Nucleus accumbens (tissue), 56 donors: ENCODE results near the gene TDRD5.
"Not testable (repeated sequence)": the region's sequence is repeated elsewhere in the genome, so short reads cannot be mapped to it uniquely, and the experiment has no call there.

Experiments used
- DNase-seq, 56 donors: peaks; one replicate each; lab custom pipeline; 2025; lab: John Stamatoyannopoulos, UW

The TDRD5 gene

DNA sequence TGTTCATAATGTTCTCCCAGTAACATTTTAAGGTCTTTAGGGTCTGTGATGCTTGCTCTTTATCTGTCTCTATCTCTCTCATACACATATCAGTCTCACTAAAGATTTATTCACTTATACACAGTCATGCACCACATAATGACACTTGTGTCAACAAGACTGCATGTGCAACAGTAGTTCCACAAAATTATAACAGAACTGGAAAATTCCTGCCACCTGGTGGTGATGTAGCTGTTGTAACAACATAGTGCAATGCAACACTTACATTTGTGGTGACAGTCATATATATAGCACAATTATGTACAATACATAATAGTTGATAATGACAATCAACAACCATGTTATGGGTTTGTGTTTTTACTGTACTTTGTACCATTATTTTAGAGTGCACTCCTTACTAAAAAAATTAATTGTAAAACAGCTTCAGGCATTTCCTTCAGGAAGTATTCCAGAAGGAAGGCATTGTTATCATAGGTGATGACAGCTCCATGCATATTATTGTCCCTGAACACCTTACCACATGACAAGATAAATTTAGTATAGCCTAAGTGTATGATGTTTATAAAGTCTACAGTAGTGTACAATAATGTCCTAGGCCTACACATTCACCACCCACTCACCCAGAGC, 8.1 kb downstream of the TDRD5 start:
- no peak for DNase-seq

DNA sequence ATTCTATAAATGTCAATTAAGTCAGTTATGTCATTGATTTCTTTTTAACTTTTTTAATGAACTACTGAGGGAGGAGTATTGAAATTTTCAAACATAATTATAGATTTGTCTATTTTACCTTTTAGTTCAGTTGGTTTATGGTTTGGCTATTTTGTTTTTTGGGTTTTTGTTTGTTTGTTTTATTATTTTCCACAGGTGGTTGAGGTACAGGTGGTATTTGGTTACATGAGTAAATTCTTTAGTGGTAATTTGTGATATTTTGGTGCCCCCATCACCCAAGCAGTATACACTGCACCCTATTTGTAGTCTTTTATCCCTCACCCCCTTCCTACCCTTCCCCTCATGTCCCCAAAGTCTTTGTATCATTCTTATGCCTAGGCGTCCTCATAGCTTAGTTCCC, 9.5 kb downstream of the TDRD5 start:
- no peak for DNase-seq

DNA sequence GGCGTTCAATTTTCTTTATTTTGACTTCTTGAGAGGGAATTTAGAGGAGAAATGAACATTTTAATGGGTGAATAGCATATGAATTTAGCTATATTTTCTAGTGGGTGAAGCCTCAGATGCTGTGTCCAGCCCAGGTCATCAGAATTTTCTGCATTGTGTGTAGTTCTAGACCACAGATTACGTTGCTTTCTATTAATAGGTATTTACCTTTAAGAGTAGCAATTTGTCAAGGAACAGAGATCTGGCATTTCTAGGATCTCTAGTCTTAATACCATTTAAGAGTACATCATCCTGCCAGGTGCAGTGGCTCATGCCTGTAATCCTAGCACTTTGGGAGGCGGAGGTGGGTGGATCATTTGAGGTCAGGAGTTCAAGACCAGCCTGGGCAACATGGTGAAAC, 20.7 kb downstream of the TDRD5 start:
- no peak for DNase-seq

DNA sequence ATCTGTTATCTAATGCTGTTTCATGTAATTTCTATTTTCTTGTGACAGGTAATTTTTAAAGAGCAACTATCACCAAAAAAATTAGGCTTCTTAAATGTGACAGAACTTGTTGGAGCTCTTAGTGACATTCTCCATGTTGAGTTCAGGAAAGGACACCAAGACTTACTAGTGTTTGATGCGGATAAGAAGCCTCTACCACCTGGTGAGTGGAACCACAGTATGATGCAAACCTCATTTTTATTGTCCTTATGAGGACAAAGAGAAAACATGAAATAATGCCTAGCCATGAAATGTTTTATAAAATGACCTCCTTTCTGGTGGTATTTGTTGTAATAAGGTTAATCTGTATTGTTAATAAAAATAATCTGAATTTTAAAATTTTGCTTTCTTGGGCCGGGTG, 39.1 kb downstream of the TDRD5 start:
- no peak for DNase-seq

DNA sequence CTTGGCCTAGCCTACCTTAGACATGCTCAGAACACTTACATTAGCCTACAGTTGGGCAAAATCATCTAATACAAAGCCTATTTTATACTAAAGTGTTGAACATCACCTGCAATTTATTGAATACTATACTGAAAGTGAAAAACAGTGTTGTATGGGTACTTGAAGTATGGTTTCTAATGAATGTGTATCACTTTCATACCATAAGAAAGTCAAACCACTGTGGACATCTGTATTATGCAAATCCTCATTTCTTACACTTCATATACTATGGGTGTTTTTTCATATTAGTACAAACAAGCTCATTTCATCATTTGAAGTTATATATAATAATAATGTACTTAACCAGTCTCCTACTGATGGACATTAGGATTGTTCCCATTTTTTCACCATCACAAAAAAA, 41.2 kb downstream of the TDRD5 start:
- DNase-seq = no peak

DNA sequence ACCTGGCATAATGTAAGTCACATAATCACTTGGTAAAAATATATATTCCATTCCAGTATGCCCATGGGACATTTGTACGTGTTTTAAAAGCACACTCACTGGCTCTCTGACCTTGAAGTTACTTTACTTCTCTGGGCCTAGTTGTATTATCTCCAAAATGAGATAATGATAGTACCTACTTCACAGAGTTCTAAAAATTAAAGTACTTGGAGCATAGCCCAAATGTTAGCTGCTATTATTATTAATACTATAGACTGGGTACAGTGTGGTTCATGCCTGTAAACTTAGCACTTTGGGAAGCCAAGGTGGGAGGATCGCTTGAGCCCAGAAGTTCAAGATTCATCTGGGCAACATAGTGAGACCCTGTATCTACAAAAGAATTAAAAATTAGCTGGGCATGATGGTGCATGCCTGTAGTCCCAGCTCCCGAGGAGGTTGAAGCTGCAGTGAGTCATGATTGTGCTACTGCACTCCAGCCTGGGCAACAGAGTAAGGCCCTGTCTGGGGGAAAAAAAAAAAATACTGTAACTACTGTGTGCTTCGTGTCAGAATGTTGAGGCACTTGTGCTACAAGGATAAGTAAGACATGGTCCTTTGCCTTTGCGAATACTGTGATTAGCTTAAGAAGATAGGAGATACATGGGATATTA, 45.7 kb downstream of the TDRD5 start:
- DNase-seq = no peak

DNA sequence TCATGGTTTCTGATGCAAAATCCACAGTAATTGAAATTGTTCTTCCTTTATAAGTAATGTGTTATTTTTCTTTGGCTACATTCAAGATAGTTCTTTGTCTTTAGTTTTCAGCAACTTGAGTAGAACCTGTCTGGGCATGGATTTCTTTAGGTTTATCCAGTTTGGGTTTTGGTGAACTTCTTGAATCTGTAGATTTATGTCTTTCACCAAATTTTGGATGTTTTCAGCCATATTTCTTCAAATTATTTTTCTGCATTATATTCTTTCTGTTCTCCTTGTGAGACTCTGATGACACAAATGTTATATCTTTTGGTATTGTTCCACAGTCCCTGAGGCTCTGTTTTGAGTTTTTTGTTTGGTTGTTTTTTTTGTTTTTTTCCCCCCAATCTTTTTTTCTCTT, 69.4 kb downstream of the TDRD5 start:
- no peak for DNase-seq

DNA sequence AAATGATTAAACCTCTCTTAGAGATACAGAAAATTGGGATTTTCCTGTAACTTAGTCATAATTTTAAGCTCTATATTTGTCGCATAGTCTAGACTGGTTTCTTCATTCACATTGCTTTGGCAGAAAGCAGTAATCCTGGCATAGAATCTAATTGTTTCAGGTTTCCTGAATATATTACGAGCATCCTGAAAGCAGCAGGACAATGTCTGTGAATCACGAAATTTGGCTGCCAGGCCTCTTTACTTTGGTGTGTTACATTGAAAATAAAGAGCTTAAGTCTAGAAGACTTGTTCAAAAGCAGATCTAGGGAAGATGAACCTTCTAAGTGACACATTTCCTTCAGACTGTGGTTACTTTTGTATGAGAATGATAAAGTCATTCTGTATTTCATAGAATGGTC, 72.2 kb downstream of the TDRD5 start:
- no peak for DNase-seq

DNA sequence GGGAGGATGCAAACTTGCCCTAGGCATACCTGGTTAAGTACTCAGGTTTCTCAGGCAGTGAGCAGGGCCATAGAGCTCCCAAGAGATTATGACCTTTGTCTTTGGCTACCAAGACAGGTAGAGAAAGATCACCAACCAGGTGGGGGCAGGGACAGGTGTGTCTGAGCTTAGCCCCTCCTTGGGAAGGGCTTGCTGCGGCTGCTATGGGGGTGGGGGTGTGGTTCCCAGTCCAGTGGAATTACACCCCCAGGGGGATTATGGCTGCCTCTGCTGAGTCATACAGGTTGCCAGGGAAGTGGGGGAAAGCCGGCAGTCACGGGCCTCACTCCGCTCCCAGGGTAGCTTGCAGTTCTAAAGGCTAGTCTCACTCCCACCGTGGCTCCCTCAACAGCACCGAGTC, 86.2 kb downstream of the TDRD5 start:
- DNase-seq = no peak

DNA sequence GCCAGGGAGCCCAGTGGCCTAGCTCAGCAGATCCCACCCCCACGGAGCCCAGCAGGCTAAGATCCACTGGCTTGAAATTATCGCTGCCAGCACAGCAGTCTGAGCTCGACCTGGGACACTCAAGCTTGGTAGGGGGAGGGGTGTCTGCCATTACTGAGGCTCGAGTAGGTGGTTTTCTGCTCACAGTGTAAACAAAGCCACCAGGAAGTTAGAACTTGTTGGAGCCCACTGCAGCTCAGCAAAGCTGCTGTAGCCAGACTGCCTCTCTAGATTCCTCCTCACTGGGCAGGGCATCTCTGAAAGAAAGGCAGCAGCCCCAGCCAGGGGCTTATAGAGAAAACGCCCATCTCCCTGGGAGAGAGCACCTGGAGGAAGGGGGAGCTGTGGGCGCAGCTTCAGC, 102.9 kb downstream of the TDRD5 start:
- DNase-seq = not testable (repeated sequence)

DNA sequence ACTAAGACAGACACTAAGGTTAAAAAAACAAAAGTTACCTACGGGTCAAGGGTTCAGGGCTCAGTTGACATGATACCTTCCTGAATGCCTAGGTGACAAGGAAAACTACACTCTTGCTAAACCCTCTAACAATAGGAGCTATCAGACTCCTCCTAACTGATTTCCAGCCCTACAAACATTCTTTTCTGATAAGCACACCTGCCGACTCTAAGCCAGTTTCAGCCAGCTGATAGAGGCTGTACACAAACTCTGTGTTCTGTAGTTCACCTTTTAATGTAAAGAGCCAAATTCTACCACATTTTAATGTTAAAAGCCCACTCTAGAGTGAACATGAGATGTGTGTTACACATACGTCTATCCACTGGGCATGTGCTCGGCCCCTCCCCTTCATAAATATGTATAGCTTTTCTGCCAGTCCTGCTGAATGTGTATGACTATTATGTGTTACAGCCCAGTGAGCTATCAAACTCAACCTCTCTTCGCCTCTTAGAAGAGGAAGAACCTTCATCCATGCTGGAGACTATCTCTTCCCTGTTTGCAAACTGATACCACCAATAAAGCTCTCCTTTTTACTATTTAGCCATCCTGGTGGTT, 111.4 kb downstream of the TDRD5 start:
- DNase-seq = no peak

DNA sequence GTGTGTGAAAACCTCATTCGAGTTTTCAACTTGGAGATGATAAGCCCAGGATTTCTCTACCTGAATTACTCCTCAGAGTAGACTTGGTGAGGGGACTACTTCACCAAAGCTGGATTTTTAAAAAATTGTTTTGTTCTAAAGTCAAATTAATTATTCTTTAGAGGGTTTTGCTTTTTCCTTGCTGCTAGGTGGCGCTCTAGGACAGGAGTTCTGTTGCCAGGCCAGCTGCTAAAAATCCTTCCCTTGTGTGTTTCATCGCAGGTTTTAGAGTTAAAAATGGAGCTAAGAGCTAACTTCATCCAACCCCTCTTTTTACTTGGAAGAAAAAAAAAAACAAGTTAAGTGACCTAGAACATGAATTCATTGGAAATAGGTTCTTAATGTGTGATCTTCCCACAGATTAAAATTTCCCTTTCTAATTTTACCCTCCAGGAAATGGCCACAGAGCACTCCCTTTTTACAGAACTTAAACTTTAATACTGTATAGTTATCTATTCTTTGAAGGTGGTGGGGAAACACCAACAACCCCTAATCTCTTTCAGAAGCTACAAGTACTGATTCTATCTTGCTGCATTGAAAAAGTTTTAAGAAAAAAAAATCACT, 114.8 kb downstream of the TDRD5 start:
- peak in 31 of 56 donors; percentile 1 to 65 (median 17) for DNase-seq

DNA sequence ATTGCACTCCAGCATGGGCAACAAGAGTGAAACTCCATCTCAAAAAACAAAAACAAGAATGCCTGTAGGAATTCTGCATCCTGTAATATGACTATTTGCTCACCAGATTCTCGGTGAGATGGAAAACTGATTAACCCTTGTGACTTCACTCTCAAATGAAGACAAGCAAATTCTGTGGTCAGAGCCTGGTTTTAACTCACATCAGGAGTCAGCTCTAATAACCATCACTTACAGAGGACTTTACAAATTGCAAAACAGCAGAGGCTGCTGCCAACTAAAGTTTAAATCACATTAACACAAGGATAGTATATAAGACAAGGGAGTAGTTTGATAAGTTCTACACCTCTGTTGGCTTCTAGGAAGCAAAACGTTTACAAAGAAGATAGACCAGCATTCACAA, 115.8 kb downstream of the TDRD5 start:
- no peak for DNase-seq

DNA sequence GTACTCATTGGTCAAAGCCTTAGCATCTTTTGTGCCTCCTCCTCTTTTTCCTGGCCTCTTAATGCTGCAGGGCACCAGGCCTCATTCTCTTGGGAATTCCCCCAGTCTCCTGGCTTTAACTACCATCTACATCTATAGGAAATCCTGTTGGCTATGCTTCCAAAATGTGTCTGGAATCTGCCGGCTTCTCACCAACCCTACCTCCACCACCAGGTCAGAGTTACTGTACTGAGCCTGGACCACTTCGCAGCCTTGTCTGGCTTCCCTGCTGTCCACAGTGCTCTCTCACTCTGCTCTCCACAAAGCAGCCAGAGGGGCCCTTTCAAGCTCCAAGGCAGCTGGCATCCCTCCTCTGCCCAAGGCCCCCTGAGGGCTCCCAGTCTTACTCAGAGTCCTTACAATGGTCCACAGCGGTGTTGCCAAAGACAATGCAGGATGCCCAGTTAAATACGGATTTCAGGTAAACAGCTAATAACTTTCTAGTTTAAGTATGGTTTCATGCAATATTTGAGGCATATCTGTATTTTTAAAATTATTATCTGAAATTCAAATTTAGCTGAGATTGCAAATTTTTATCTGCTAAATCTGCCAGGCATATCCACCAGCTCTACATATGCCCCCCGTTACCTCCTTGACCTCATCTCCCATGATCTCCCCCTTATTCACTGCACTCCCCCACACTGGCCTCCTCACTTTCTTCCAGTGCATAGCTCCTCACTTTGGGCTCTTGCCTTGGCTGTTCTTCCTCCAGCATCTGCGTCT, 117.0 kb downstream of the TDRD5 start:
- DNase-seq = no peak

DNA sequence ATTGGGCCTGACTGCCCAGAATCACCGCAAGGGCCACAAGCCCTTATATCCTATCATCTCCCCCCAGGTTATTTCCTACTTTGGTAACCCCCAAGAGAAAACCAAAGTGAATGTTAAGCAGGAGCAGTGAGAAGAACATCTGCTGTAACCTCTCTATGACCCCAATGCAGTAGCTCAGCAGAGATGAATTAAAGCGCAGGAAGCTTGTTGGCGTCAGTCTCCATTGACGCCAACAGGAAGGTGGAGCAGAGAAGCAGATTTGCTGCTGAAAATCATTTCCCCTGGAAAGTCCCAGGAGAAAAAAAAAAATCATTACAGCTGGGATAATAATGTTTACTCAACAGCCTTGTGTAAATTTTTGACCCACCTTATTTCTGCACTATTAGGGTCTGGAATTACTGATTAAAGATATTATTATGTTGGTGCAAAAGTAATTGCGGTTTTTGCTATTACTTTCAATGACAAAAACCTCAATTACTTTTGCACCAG, 118.3 kb downstream of the TDRD5 start:
- peak in 10 of 56 donors; percentile 0 to 33 (median 5) for DNase-seq

DNA sequence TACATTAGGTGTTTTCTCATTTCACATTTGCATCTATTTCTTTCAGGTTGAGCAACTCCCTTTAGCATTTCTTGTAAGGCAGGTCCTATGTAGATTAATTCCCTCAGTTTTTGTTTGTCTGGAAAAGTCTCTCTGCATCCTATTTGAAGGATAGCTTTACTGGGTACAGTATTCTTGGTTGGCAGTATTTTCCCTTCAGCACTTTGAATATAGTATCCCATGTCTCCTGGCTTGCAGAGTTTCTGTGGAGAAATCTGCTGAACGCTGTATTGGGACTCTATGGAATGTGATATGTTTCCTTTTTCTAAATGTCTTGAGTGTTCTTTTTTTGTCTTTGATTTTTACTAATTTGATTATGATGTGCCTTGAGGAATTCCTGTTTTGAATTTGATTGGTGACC, 122.5 kb downstream of the TDRD5 start:
- no peak for DNase-seq

DNA sequence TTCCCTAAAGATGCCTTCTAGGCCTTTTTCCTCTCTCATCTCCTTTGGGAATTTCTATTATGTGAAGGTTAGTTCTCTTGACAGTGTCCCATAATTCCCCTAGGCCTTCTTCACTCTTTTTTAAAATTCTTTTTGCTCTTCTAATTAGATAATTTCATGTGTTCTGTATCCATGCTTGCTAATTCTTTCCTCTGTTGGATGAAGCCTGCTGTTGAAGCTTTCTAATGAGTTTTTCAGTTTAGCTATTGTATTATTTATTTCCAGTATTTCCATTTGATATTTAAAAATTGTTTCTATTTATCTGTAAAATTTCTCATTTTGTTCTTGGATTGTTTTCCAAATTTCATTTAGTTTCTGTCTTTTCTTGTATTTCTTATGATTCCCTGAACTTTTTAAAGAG, 123.0 kb downstream of the TDRD5 start:
- no peak for DNase-seq

DNA sequence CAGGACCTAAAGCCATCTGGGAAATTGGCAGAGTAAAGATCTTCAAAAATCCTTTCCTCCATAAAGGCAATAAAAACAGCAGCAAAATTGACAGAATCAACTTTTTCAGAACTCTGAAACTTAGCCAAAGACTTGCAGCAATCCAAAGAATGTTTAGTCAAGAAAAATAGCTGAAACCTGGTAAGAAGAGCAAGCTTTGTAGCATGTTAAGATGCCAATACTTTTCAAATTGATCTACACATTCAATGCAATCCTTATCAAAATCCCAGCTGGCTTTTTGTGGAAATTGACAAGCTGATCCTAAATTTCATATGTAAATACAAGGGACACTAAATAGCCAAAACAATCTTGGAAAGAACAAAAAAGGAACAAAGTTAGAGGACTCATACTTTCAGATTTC, 127.6 kb downstream of the TDRD5 start:
- DNase-seq = no peak

DNA sequence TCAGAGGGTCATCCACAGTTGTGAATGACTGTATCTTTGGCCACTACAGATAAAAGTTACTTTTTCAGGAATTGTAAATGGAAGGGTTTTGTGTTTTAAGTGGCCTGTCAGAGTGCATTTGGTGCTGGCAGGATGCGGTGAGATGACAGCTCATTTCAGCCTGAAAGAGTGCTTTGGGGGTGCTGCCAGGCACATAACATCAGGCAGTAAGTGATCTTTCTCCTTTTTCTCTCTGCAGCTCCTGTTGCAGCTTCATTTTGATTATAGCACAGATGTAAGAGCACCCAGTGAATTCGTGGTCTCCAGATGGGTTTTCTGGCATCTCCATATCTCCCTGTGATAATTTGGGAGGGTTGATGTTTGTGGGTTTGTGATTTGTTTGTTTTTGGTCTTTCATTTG, 136.6 kb downstream of the TDRD5 start:
- DNase-seq = no peak

DNA sequence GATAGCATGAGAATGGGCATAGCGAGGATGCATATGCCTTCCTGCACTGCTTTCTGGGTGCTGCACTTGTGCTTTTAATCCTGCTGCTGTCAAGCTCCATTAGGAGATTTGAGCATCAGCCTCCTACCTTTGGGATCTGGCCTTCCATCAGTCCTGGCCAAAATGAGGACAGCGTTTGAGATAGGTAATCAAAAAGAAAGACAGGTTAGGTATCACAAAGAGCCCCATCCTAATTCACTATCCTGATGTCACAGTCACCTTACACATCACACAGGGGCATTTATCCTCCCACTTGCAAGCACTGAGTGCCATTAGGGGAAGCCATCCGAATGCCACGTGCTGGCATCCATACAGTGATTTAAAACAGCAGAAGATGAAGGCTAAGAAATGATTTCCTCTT, 138.2 kb downstream of the TDRD5 start:
- no peak for DNase-seq

DNA sequence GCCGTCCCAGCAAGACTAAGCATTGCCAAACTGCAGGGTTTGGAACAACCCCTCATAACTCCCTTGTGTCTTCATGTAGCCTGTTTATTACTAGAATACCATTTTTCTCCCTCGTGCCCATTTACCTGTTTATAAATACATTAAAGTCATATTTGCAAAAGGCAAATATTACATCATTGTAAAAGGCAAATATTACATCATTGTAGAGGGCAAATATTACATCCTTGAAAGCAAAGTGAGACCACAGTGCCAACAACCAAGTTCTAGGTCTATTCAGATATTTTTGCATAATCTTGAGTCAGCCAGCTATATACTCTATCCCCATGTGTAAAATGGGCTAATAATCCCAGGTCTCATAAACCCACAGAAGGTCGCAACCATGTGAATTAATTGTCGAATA, 140.0 kb downstream of the TDRD5 start:
- DNase-seq = no peak
